Measurements from ENCODE around the gene FGD6. TPM values are rescaled to one million over a fixed set of nuclear protein-coding genes. Genes with fewer than 3 reads are reported as not detected.

Gene FGD6
- total and polyA plus RNA-seq, 2 donors (not counting 1 experiment from before 2014, with no cell fraction given): 1.2 to 8.4 TPM

GRCh38 chr12:95248604-95249360, 31.5 kb upstream of the FGD6 start:
- CTCF ChIA-PET: no interaction called here
- no peaks in the 10 kb centered on the region for H3K79me2 ChIP-seq (ENCODE audit: control insufficient read depth, insufficient read depth, low read length)
- H3K27ac Mint-ChIP-seq: no peak overlapping the region
- H3K4me1 ChIP-seq (ENCODE audit: control insufficient read depth in 2 of 2, insufficient read depth in 2 of 2, low read length in 2 of 2): no peaks in the 10 kb centered on the region
- no peak overlapping the region for H3K4me3 ChIP-seq (ENCODE audit: control extremely low read depth in 1 of 5, extremely low read depth in 1 of 5, insufficient read depth in 1 of 5, low read depth in 2 of 5, low read length in 4 of 5)
- WGBS (ENCODE audit: insufficient coverage): no CpG with 5 or more reads among the region's 8 CpGs
- intact Hi-C loops (cut with micrococcal nuclease): no loop called here
- H4K20me1 ChIP-seq (ENCODE audit: control insufficient read depth, insufficient read depth, low read length, poor library complexity, severe bottlenecking): peaks cover 11% of the 10 kb centered on the region
- no peaks in the 10 kb centered on the region for H3K27me3 ChIP-seq (replicated peaks in 1 of 4; ENCODE audit: control extremely low read depth in 1 of 4, control insufficient read depth in 3 of 4, insufficient read depth in 4 of 4, low read length in 3 of 4)
- POLR2A ChIA-PET: no interaction called here
- H3K4me1 Mint-ChIP-seq: peaks cover 9% of the 10 kb centered on the region
- H3K4me3 Mint-ChIP-seq: no peak overlapping the region
- no peak overlapping the region for H2AFZ ChIP-seq (ENCODE audit: insufficient read depth, low read depth, low read length, poor library complexity, severe bottlenecking)
- no peak overlapping the region for H3K4me2 ChIP-seq (replicated peaks; ENCODE audit: low read depth, low read length, poor library complexity, severe bottlenecking)
- no peaks in the 10 kb centered on the region for H3K9me3 ChIP-seq (ENCODE audit: control extremely low read depth in 1 of 3, control insufficient read depth in 2 of 3, insufficient read depth in 1 of 3, low read length in 2 of 3)
- DNase-seq (no peak), ATAC-seq (ENCODE audit: low read depth) (no peak)
- no peaks in the 10 kb centered on the region for H3K27me3 Mint-ChIP-seq
- no peaks in the 10 kb centered on the region for H3K9me3 Mint-ChIP-seq (ENCODE audit: insufficient read depth)
- no peak overlapping the region for H3K9ac ChIP-seq (ENCODE audit: low read length)
- no peak overlapping the region for H3K27ac ChIP-seq (ENCODE audit: low read length in 2 of 2)
- TF ChIP-seq, protein P1, sequence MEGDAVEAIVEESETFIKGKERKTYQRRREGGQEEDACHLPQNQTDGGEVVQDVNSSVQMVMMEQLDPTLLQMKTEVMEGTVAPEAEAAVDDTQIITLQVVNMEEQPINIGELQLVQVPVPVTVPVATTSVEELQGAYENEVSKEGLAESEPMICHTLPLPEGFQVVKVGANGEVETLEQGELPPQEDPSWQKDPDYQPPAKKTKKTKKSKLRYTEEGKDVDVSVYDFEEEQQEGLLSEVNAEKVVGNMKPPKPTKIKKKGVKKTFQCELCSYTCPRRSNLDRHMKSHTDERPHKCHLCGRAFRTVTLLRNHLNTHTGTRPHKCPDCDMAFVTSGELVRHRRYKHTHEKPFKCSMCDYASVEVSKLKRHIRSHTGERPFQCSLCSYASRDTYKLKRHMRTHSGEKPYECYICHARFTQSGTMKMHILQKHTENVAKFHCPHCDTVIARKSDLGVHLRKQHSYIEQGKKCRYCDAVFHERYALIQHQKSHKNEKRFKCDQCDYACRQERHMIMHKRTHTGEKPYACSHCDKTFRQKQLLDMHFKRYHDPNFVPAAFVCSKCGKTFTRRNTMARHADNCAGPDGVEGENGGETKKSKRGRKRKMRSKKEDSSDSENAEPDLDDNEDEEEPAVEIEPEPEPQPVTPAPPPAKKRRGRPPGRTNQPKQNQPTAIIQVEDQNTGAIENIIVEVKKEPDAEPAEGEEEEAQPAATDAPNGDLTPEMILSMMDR (IDR thresholded peaks at IDR 0.05): no peak
- TF ChIP-seq EZH2 (IDR thresholded peaks at IDR 0.05; ENCODE audit: borderline replicate concordance, insufficient read depth, low read depth, low read length, poor library complexity, severe bottlenecking): no peak
- peaks cover 2 to 8% of the 10 kb centered on the region in 2 experiments for H3K36me3 ChIP-seq (replicated peaks in 1 of 2; ENCODE audit: control extremely low read depth in 1 of 2, control insufficient read depth in 1 of 2, extremely low read depth in 1 of 2, insufficient read depth in 2 of 2, low read length in 1 of 2)

DNA sequence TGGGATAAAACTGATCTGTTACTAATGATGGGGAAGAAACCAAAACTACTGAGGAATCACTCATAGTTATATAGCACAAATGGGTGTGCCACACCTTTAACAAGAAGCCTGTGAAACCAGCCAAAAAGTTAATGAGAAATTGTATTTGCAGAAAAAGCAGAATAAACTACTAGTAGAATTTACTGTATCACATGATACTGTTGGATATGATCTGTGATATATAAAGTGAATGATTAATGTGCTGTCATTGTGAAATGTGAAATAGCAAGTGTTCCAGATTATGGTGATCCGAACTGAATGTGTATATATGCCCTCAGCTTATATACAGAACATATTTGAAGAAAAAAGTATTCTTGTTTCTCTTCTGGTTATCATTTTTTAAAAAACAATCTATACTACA, 30.8 kb upstream of the FGD6 start:
- no peaks in the 10 kb centered on the region for H3K27me3 ChIP-seq (replicated peaks in 1 of 4; ENCODE audit: control extremely low read depth in 1 of 4, control insufficient read depth in 3 of 4, insufficient read depth in 4 of 4, low read length in 3 of 4)
- no peak overlapping the region for H2AFZ ChIP-seq (ENCODE audit: insufficient read depth, low read depth, low read length, poor library complexity, severe bottlenecking)
- H3K4me1 ChIP-seq (ENCODE audit: control insufficient read depth in 2 of 2, insufficient read depth in 2 of 2, low read length in 2 of 2): no peaks in the 10 kb centered on the region
- H3K27ac Mint-ChIP-seq: no peak overlapping the region
- no peak overlapping the region for H3K4me3 ChIP-seq (ENCODE audit: control extremely low read depth in 1 of 5, extremely low read depth in 1 of 5, insufficient read depth in 1 of 5, low read depth in 2 of 5, low read length in 4 of 5)
- TF ChIP-seq EZH2 (IDR thresholded peaks at IDR 0.05; ENCODE audit: borderline replicate concordance, insufficient read depth, low read depth, low read length, poor library complexity, severe bottlenecking): no peak
- TF ChIP-seq, protein P1 (IDR thresholded peaks at IDR 0.05): no peak
- no peak overlapping the region for H3K4me2 ChIP-seq (replicated peaks; ENCODE audit: low read depth, low read length, poor library complexity, severe bottlenecking)
- peaks cover under 1 to 8% of the 10 kb centered on the region in 2 experiments for H3K36me3 ChIP-seq (replicated peaks in 1 of 2; ENCODE audit: control extremely low read depth in 1 of 2, control insufficient read depth in 1 of 2, extremely low read depth in 1 of 2, insufficient read depth in 2 of 2, low read length in 1 of 2)
- no peak overlapping the region for H3K27ac ChIP-seq (ENCODE audit: low read length in 2 of 2)
- peaks cover 13% of the 10 kb centered on the region for H4K20me1 ChIP-seq (ENCODE audit: control insufficient read depth, insufficient read depth, low read length, poor library complexity, severe bottlenecking)
- CTCF ChIA-PET: no interaction called here
- no peak overlapping the region for H3K9ac ChIP-seq (ENCODE audit: low read length)
- H3K4me1 Mint-ChIP-seq: peaks cover 9% of the 10 kb centered on the region
- intact Hi-C loops (cut with micrococcal nuclease): no loop called here
- no peaks in the 10 kb centered on the region for H3K27me3 Mint-ChIP-seq
- ATAC-seq (ENCODE audit: low read depth): no peak
- WGBS (ENCODE audit: insufficient coverage): no CpG with 5 or more reads among the region's 1 CpG
- H3K9me3 ChIP-seq (ENCODE audit: control extremely low read depth in 1 of 3, control insufficient read depth in 2 of 3, insufficient read depth in 1 of 3, low read length in 2 of 3): no peaks in the 10 kb centered on the region
- no peak for DNase-seq
- POLR2A ChIA-PET: no interaction called here
- H3K79me2 ChIP-seq (ENCODE audit: control insufficient read depth, insufficient read depth, low read length): peaks cover 4% of the 10 kb centered on the region
- H3K9me3 Mint-ChIP-seq (ENCODE audit: insufficient read depth): no peaks in the 10 kb centered on the region
- H3K4me3 Mint-ChIP-seq: no peak overlapping the region
